Activated B cell treated with CpG ODN at 0.5 μM for 24 hours (primary cell): Measurements from ENCODE around the gene DGKE. TPM values are rescaled to one million over a fixed set of nuclear protein-coding genes. Genes with fewer than 3 reads are reported as not detected.

ENCODE experiments used
- ATAC-seq: fragments of 200-7000 bp; cut with Tn5 transposase; one replicate; pipeline ENCODE4 v1.10.0; 2021; ENCODE audit warnings: low read depth, mild to moderate bottlenecking, moderate library complexity
- CTCF ChIA-PET: fragments of 350-600 bp; sonication (Branson Sonifier 250); formaldehyde crosslinking; loops from one replicate; lab custom pipeline; 2021; ENCODE audit warnings: antibody characterized with exemption; lab: Charles Lee
- POLR2A ChIA-PET: fragments of 350-600 bp; sonication (Branson Sonifier 250); formaldehyde crosslinking; loops from one replicate; lab custom pipeline; 2021; ENCODE audit warnings: antibody characterized with exemption; lab: Charles Lee
- DNase-seq: peaks from one replicate; pipeline ENCODE4 v3.0.0; 2022
- H3K27ac Mint-ChIP-seq: one replicate; pipeline ENCODE4 v1.8.0; 2020; ENCODE audit warnings: mixed read lengths
- H3K27me3 Mint-ChIP-seq: one replicate; pipeline ENCODE4 v1.8.0; 2021; ENCODE audit warnings: mixed read lengths
- H3K36me3 Mint-ChIP-seq: one replicate; pipeline ENCODE4 v1.8.0; 2021; ENCODE audit warnings: low read depth, mixed read lengths
- H3K4me1 Mint-ChIP-seq: one replicate; pipeline ENCODE4 v1.8.0; 2021; ENCODE audit warnings: mixed read lengths
- H3K4me3 Mint-ChIP-seq: one replicate; pipeline ENCODE4 v1.8.0; 2020; ENCODE audit warnings: mild to moderate bottlenecking, mixed read lengths
- H3K9me3 Mint-ChIP-seq: one replicate; pipeline ENCODE4 v1.8.0; 2020; ENCODE audit warnings: mixed read lengths
- CTCF ChIP-seq: fragments of 200-600 bp; IDR thresholded peaks from one replicate; pipeline ENCODE4 v1.8.0; 2022; ENCODE audit warnings: antibody characterized with exemption, mild to moderate bottlenecking
- intact Hi-C: fragments of 100-400 bp; cut with micrococcal nuclease; formaldehyde crosslinking; loops from one replicate; pipeline ENCODE4 v1.15.1; 2024
- total RNA-seq: library from RNA; stranded (reverse); gene quantifications from 2 replicates; pipeline ENCODE4 v1.2.3, GENCODE V29; 2022

Gene DGKE
- total RNA-seq, 1 donor from 2014 or later, result 20.3 TPM

GRCh38 chr17:56913000-56913311 is 79.0 kb downstream of the DGKE start:
- ChIA-PET CTCF (interaction anchor here (1.2 kb wide), 1 partner anchor 93 kb away, joined by 3 read pairs; no protein-coding TSS in a partner anchor), POLR2A (interaction anchor here (1.3 to 1.9 kb wide), 2 partner anchors 11 to 48 kb away, joined by 7 to 10 read pairs; partner anchors contain the start of gene COIL)
- TF ChIP-seq CTCF, result no peak
- no peaks in the 10 kb centered on the region for H3K27me3 Mint-ChIP-seq
- H3K4me3 Mint-ChIP-seq, result peak overlapping the region; percentile 94
- H3K27ac Mint-ChIP-seq, result peak overlapping the region; percentile 90
- no peak for DNase-seq
- intact Hi-C loops, result loop anchor here (2.0 to 5.0 kb wide), 2 partner anchors 16 to 174 kb away; partner anchors contain the start of gene AKAP1
- peaks cover 65% of the 10 kb centered on the region for H3K4me1 Mint-ChIP-seq
- peaks cover 11% of the 10 kb centered on the region for H3K36me3 Mint-ChIP-seq
- ATAC-seq, result no peak
- H3K9me3 Mint-ChIP-seq, result peaks cover 5% of the 10 kb centered on the region

GRCh38 chr17:56913353-56913866 is 79.5 kb downstream of the DGKE start:
- H3K4me3 Mint-ChIP-seq, result peak overlapping the region; percentile 94
- H3K27ac Mint-ChIP-seq, result peak overlapping the region; percentile 90
- no peak for TF ChIP-seq CTCF
- POLR2A ChIA-PET, result interaction anchor here (0.5 to 1.9 kb wide), 11 partner anchors 10 to 1048 kb away, joined by 3 to 11 read pairs (median 3); partner anchors contain the start of gene COIL
- no peaks in the 10 kb centered on the region for H3K27me3 Mint-ChIP-seq
- H3K4me1 Mint-ChIP-seq, result peaks cover 60% of the 10 kb centered on the region
- DNase-seq, result no peak
- peaks cover 5% of the 10 kb centered on the region for H3K9me3 Mint-ChIP-seq
- peak; percentile 62 for ATAC-seq
- CTCF ChIA-PET, result no interaction called here
- H3K36me3 Mint-ChIP-seq, result peaks cover 11% of the 10 kb centered on the region
- intact Hi-C loops, result loop anchor here (2.0 to 5.0 kb wide), 2 partner anchors 17 to 174 kb away; partner anchors contain the start of gene AKAP1

GRCh38 chr17:56913867-56914580 is 80.1 kb downstream of the DGKE start, which contains the start of gene TRIM25:
Gene TRIM25 (minus strand): TSS chr17:56914049. CDS start chr17:56913988, 61 bp downstream.
- Mint-ChIP-seq H3K4me1 (peaks cover 54% of the 10 kb centered on the region), H3K27ac (peak within 1 kb of the TSS; percentile 90)
- CTCF ChIA-PET, result no interaction called here

GRCh38 chr17:56914581-56915273 is 80.8 kb downstream of the DGKE start:
- Mint-ChIP-seq H3K4me1 (peaks cover 47% of the 10 kb centered on the region), H3K36me3 (peaks cover 9% of the 10 kb centered on the region), H3K27me3 (no peaks in the 10 kb centered on the region), H3K9me3 (peaks cover 7% of the 10 kb centered on the region), H3K4me3 (peak overlapping the region; percentile 94), H3K27ac (peak overlapping the region; percentile 82)
- ATAC-seq (no peak), DNase-seq (no peak)
- intact Hi-C loops, result loop anchor here (1.0 to 5.0 kb wide), 4 partner anchors 26 to 173 kb away; partner anchors contain the start of genes AKAP1, C17orf67 and COIL
- CTCF ChIA-PET, result no interaction called here
- POLR2A ChIA-PET, result interaction anchor here (0.8 to 1.9 kb wide), 5 partner anchors 13 to 170 kb away, joined by 3 to 10 read pairs (median 3); partner anchors contain the start of gene AKAP1
- TF ChIP-seq CTCF, result no peak

More at GRCh38 chr17:56913867-56914580, 80.1 kb downstream of the DGKE start, which contains the start of gene TRIM25:
- no peak for TF ChIP-seq CTCF
- Mint-ChIP-seq H3K27me3 (no peaks in the 10 kb centered on the region), H3K4me3 (peak within 1 kb of the TSS; percentile 94), H3K9me3 (peaks cover 7% of the 10 kb centered on the region), H3K36me3 (peaks cover 9% of the 10 kb centered on the region)
- POLR2A ChIA-PET, result interaction anchor here (0.5 to 1.9 kb wide), 15 partner anchors 10 to 1047 kb away, joined by 3 to 11 read pairs (median 3); partner anchors contain the start of genes AKAP1 and COIL
- ATAC-seq (peak; percentile 87), DNase-seq (peak; percentile 71)
- intact Hi-C loops, result loop anchor here (1.0 to 5.0 kb wide), 5 partner anchors 17 to 173 kb away; partner anchors contain the start of genes AKAP1, C17orf67 and COIL
